Measurements from ENCODE around the gene GPR55.

Gene GPR55

DNA sequence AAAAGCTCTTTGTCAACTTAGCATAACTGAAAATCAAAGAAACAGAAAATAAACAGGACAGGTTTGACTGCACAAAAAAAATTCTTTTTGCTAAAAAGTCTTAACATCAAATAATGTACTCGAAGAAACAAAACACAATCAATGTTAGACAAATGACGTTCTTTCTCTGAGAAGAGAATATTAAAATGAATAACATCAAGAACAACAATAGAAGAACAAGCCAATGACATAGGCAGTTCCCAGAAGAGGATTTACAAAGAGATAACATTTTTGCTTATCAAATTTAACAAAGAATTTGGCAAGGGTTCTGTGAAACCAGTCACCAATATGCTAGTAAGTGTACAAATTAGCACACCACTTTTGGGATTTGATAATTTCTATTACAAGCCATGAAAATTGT is 5.8 kb downstream of the GPR55 start:
- DNase-seq (ENCODE audit: low read depth) = no peak

DNA sequence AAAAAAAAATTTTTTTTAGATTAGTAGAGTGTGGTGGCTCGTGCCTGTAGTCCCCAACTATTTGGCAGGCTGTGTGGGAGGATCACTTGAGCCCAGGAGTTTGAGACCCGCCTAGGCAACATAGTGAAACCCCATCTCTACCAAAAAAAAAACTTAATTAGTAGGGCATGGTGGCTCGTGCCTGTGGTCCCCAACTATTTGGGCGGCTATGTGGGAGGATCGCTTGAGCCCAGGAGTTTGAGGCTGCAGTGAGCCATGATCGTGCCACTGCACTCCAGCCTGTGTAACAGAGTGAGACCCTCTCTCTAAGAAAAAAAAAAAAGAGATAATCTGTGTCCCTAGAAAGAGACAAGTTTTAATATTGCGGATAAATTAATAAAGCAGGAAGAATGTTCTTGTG is 8.8 kb downstream of the GPR55 start:
- no peak for DNase-seq (ENCODE audit: low read depth)

DNA sequence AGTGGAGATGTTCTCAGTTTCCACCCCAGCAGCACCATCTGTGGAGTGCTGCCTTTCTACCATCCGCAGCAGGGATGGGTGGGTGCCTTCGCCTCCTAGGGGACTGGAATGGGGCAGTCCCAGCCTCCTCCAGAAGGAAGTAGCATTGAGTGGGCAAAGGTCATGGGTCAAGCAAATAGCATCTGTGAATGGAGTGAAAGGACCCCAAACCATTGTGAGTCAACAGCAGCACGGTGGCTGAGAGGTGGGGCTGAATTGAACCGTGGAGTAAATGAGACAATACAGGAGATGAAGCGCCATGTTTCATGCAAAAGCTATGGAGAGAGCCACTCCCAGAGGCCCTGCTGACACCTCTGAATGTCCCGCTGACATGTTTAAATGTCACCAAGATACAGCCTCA is 9.7 kb downstream of the GPR55 start:
- DNase-seq (ENCODE audit: low read depth) = no peak

- DNase-seq (ENCODE audit: low read depth) = no peak
Measured at GRCh38 chr2:230914886-230915285, 10.2 kb downstream of the GPR55 start.

DNA sequence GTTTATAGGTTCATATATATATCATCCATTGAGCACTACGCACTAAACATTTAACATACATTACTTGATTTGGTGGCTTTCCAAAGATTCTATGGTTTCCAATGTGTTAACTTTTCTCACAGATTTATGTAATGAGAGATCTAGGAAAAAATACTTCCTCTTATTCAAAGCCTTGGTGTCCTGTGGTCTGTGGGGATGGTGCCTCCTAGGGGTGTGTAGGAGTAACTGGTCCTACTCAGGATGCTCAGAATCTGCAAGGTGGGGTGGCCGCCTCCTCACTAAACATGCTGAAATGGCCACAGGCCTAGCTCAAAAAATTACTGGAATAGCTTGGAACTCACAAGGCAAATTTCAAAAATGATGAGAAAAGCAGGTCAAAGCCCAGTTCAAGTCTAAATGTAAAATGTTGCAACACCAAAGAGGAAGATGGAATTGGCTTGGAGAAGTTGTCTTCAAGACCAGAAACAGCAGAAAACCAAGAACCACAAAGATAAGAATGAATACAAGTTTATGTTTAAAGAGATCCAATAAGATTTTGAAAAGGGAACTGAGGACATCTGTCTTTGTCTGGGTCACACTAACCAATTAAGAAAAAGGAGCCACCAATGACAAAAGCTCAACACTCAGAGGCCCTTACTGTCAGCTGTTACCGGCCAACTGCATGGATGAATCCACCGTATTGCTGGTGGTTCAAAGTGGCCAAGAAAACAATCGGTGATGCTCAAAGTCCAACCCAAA is 11.5 kb downstream of the GPR55 start:
- DNase-seq (ENCODE audit: low read depth) = no peak

DNA sequence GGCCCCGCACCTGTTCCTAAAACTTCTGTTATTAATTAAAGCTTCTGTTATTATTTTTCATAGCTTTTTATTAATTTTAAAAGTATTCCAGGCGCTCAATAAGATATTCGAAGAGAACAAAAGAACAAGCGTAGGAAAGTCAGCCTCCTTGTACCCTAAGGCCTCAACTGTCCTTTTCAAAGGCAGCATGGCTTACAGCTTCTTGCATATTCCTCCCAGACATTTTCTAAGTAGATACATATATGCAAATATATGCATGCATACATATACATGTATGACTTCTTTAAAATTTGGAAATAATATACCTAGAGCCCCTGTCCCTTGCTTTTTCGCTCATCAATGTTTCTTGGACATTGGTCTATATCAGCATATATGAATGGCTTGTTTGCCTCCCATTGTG is 12.3 kb downstream of the GPR55 start:
- no peak for DNase-seq (ENCODE audit: low read depth)

DNA sequence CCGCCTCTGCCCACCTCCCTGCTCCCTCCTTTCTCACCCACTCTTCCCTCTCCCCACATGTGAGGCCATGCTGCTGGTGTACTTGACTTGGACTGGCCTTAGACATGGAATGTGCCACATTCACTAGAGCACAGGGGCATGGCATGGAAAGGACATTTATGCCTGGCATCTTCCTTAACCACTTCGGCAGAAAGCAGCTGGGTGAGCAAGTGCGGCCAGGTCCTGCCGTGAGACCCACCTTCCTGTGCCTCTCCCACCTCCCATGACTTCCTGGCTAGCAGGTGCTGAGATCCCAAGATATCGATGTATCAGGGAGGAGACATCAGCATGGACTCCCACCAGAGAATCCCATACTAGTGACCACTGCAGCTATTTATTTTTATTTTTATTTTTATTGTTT is 13.0 kb downstream of the GPR55 start:
- no peak for DNase-seq (ENCODE audit: low read depth)

- DNase-seq (ENCODE audit: low read depth) = no peak
Measured at GRCh38 chr2:230910546-230911177, 14.4 kb downstream of the GPR55 start.

DNA sequence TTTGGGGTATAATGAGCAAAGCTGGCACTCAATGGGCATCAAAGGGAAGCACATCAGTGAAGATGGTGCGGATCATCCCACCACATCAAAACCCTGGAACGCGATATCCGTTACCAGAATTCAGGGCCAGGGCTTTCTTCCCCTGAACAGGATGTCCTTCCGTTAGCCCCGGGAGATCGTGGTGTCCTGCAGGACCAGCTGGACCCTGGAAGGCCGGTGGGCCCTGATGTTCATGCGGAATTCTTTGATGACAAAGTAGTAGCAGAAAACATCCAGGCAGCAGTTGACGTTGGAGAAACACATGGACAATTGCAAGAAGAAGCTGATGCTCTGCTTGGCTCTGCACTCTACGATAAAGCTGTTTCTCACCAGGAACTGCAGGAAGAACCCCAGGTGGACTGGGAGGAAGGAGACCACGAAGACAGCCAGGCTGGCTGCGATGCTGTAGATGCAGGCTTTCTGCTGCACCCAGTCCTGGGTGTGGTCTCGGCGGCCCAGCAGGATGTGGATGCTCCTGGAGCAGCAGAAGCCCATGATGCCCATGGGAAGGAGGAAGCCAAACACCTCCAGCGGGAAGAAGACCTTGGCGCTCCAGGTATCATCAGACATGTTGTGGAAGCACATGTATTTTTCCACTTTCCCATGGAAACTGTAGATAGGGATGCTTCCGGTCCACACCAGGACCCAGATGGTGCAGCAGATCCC is 15.0 kb downstream of the GPR55 start:
- DNase-seq (ENCODE audit: low read depth) = no peak

GRCh38 chr2:230908595-230909191 is 16.3 kb downstream of the GPR55 start:
- DNase-seq (ENCODE audit: low read depth) = no peak

- DNase-seq (ENCODE audit: low read depth) = no peak
Measured at GRCh38 chr2:230908092-230908594, 16.9 kb downstream of the GPR55 start.

GRCh38 chr2:230907361-230908091 is 17.5 kb downstream of the GPR55 start:
- DNase-seq (ENCODE audit: low read depth) = no peak

- no peak for DNase-seq (ENCODE audit: low read depth)
Measured at GRCh38 chr2:230906471-230907230, 18.4 kb downstream of the GPR55 start.

- peak; percentile 74 for DNase-seq (ENCODE audit: low read depth)
Measured at GRCh38 chr2:230905448-230906421, 19.3 kb downstream of the GPR55 start.

DNA sequence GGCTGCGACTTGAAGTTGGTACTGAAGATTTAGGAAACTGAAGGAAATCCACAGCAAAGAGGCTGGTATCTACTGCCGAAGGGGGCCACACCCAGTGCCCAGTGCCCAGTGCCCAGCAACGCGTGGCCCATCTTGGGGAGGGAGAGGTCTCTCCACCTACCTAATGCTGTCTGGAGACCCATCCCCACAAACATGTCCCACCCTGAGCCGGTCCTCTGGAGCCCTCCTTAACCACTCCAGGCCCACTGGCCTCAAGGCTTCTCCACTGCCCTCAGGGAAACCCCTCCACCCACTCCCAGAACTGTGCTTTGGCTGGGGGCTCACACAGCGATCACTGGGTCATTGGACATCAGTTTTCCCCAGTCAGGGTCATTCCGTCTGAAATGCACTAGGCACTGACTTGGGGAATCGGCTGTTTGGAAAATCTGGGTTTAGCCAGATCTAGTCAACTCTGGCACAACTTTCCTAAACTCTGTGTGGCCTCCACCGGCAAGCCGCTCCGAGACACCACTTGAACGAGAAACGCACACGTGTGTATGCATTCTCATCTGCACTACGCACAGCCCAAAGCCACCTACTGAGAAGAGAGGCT is 20.1 kb downstream of the GPR55 start:
- DNase-seq (ENCODE audit: low read depth) = no peak

DNA sequence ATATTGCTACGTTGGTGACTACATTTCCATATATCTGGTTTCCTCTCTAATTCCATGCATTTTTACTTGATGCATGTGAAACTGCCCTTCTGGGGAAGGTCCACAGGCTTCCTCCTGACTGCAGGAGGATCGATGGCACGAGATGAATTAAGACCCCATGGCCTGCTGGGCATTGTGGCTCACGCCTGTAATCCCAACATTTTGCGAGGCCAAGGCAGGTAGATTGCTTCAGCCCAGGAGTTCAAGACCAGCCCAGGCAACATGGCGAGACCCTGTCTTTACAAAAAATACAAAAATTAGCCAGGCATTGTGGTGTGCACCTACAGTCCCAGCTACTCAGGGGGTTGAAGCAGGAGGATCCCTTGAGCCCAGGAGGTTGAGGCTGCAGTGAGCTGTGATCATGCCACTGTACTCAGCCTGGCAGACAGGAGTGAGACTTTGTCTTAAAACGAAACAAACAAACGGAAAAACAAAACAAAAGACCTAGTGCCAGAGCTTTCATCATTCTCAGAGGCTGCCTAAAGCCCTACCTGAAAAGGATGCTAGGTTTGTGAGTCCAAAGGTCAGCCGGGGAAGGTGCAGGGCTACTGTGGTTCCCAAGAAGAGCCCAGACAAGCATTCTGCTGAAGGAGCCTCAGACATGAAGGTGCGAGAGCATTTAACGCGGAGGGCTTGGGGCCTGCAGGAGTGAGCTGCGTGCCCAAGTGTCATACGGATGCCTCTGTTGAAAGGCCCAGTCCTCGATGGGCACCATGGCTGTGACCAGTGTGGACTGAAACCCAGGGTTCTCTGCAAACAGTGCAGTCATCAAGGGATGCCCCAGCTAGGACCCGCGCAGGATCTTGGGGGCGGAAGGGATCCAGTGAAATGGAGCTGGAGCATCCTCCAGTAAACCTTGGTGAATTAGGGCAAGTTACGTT is 21.6 kb downstream of the GPR55 start:
- DNase-seq (ENCODE audit: low read depth) = no peak

GRCh38 chr2:230902180-230902899 is 22.7 kb downstream of the GPR55 start:
- no peak for DNase-seq (ENCODE audit: low read depth)

- DNase-seq (ENCODE audit: low read depth) = no peak
Measured at GRCh38 chr2:230901006-230901405, 24.0 kb downstream of the GPR55 start.

All from stimulated activated CD8-positive, alpha-beta memory T cell treated with anti-CD3 and anti-CD28 coated beads, Interleukin-7, amount 100 ng/mL, for 24 hours (primary cell).